Endothelial cell of umbilical vein (primary cell): ENCODE data around the gene TMEM169. TPM values are rescaled to one million over a fixed set of nuclear protein-coding genes. Genes with fewer than 3 reads are reported as not detected.

Experiments
- polyA plus RNA-seq, 4 experiments: library from polyadenylated mRNA; depleted of rRNA in 3 of 4; stranded (reverse) in 3 of 4; unstranded in 1 of 4; fragments of >200 nt; gene quantifications; 2 replicates each; pipeline versions ENCODE4 v1.2.1 to v1.2.3, GENCODE V29; 2011 to 2012; ENCODE audit warnings: missing spikeins in 1 of 4
- total RNA-seq: library from RNA; stranded (reverse); gene quantifications from 2 replicates; pipeline ENCODE4 v1.2.3, GENCODE V29; 2021

The TMEM169 gene
- total and polyA plus RNA-seq, 2 donors (not counting 3 experiments of a cell fraction or from before 2014, with no cell fraction given), result 0.20 TPM; not detected in 1

Other genes with a start within 250 kb of the TMEM169 start
- gene MREG, start 68.4 kb upstream of the TMEM169 start, total RNA-seq, result 3.1 and 3.9 TPM in 2 replicates
- 0.37 and 0.41 TPM in 2 replicates for gene MREG, start 68.4 kb upstream of the TMEM169 start, polyA plus RNA-seq
- 5.4 and 6.2 TPM in 2 replicates for gene PECR, start 110 bp upstream of the TMEM169 start, total RNA-seq
- gene PECR, start 110 bp upstream of the TMEM169 start, polyA plus RNA-seq, result 4.1 and 4.7 TPM in 2 replicates
- gene XRCC5, start 27.4 kb downstream of the TMEM169 start, total RNA-seq, result 313 and 319 TPM in 2 replicates
- 177 and 267 TPM in 2 replicates for gene XRCC5, start 27.4 kb downstream of the TMEM169 start, polyA plus RNA-seq